Osteocyte (in vitro differentiated cells): ENCODE results near the gene GRHL3. TPM values are rescaled to one million over a fixed set of nuclear protein-coding genes. Genes with fewer than 3 reads are reported as not detected.

Source experiments
- DNase-seq: peaks from one replicate; pipeline ENCODE4 v3.0.0; 2021; ENCODE audit warnings: mixed read lengths; ENCODE audit not compliant: unreplicated experiment; ENCODE audit errors: extremely low spot score
- H3K27ac Mint-ChIP-seq: one replicate; pipeline ENCODE4 v1.8.0; 2021; ENCODE audit warnings: mild to moderate bottlenecking, mixed read lengths; ENCODE audit not compliant: unreplicated experiment
- H3K27me3 Mint-ChIP-seq: one replicate; pipeline ENCODE4 v1.8.0; 2021; ENCODE audit warnings: mixed read lengths; ENCODE audit not compliant: unreplicated experiment
- H3K36me3 Mint-ChIP-seq: one replicate; pipeline ENCODE4 v1.8.0; 2021; ENCODE audit warnings: mixed read lengths; ENCODE audit not compliant: unreplicated experiment
- H3K4me1 Mint-ChIP-seq: one replicate; pipeline ENCODE4 v1.8.0; 2021; ENCODE audit warnings: mixed read lengths; ENCODE audit not compliant: unreplicated experiment
- H3K4me3 Mint-ChIP-seq: one replicate; pipeline ENCODE4 v1.8.0; 2021; ENCODE audit warnings: mild to moderate bottlenecking, moderate library complexity, mixed read lengths; ENCODE audit not compliant: unreplicated experiment
- H3K9me3 Mint-ChIP-seq: one replicate; pipeline ENCODE4 v1.8.0; 2021; ENCODE audit warnings: mixed read lengths; ENCODE audit not compliant: unreplicated experiment
- CTCF ChIP-seq: fragments of 200-600 bp; sonication (generic); IDR thresholded peaks from 2 replicates; pipeline ENCODE4 v1.5.0; 2021; ENCODE audit warnings: antibody characterized with exemption, mild to moderate bottlenecking, moderate library complexity
- total RNA-seq: library from RNA; stranded (reverse); gene quantifications from 2 replicates; pipeline ENCODE4 v1.2.1, GENCODE V29; 2021

GRHL3 gene
- total RNA-seq, 1 donor from 2014 or later, result not detected

GRCh38 chr1:24325587-24326449 is 6.7 kb downstream of the GRHL3 start:
- TF ChIP-seq CTCF, result no peak
- Mint-ChIP-seq H3K27me3 (peaks cover 4% of the 10 kb centered on the region), H3K4me3 (no peak overlapping the region), H3K4me1 (peaks cover 30% of the 10 kb centered on the region), H3K36me3 (no peaks in the 10 kb centered on the region), H3K9me3 (no peaks in the 10 kb centered on the region), H3K27ac (no peak overlapping the region)
- no peak for DNase-seq

- no peaks in the 10 kb centered on the region for H3K27me3 Mint-ChIP-seq
- H3K36me3 Mint-ChIP-seq, result no peaks in the 10 kb centered on the region
- TF ChIP-seq CTCF, result no peak
- no peak overlapping the region for H3K27ac Mint-ChIP-seq
- DNase-seq, result no peak
- H3K9me3 Mint-ChIP-seq, result no peaks in the 10 kb centered on the region
- no peak overlapping the region for H3K4me3 Mint-ChIP-seq
- H3K4me1 Mint-ChIP-seq, result peaks cover 22% of the 10 kb centered on the region
These were observed 8.3 kb downstream of the GRHL3 start for GRCh38 chr1:24327486-24327885.

- H3K9me3 Mint-ChIP-seq, result no peaks in the 10 kb centered on the region
- H3K36me3 Mint-ChIP-seq, result no peaks in the 10 kb centered on the region
- DNase-seq, result no peak
- no peak for TF ChIP-seq CTCF
- H3K4me3 Mint-ChIP-seq, result no peak overlapping the region
- H3K4me1 Mint-ChIP-seq, result peaks cover 18% of the 10 kb centered on the region
- H3K27ac Mint-ChIP-seq, result no peak overlapping the region
- H3K27me3 Mint-ChIP-seq, result no peaks in the 10 kb centered on the region
These were observed 8.7 kb downstream of the GRHL3 start for GRCh38 chr1:24327891-24328290.

- no peak for DNase-seq
- no peaks in the 10 kb centered on the region for H3K27me3 Mint-ChIP-seq
- no peaks in the 10 kb centered on the region for H3K9me3 Mint-ChIP-seq
- no peaks in the 10 kb centered on the region for H3K36me3 Mint-ChIP-seq
- TF ChIP-seq CTCF, result no peak
- peak overlapping the region; percentile 5 for H3K27ac Mint-ChIP-seq
- peaks cover 19% of the 10 kb centered on the region for H3K4me1 Mint-ChIP-seq
- H3K4me3 Mint-ChIP-seq, result no peak overlapping the region
These were observed 10.2 kb downstream of the GRHL3 start for GRCh38 chr1:24329331-24329730.

GRCh38 chr1:24329797-24330543 is 10.8 kb downstream of the GRHL3 start:
- Mint-ChIP-seq H3K4me1 (peaks cover 22% of the 10 kb centered on the region), H3K9me3 (no peaks in the 10 kb centered on the region), H3K4me3 (no peak overlapping the region), H3K27me3 (no peaks in the 10 kb centered on the region), H3K36me3 (no peaks in the 10 kb centered on the region), H3K27ac (peak overlapping the region; percentile 43)
- no peak for DNase-seq
- TF ChIP-seq CTCF, result no peak
